Keratinocyte (primary cell): ENCODE data around the gene ABCA4. TPM values are rescaled to one million over a fixed set of nuclear protein-coding genes. Genes with fewer than 3 reads are reported as not detected.

Source experiments
- DNase-seq: peaks from one replicate; pipeline ENCODE4 v3.0.0-alpha.2; 2011; ENCODE audit warnings: low read depth, missing footprints, low spot score
- FAIRE-seq: peaks from 2 replicates; lab custom pipeline; 2011; peaks lifted over from hg19 to GRCh38; lab: Jason Lieb, UNC
- H2AFZ ChIP-seq: 2 replicates; pipeline ENCODE4 v1.6.0; 2012; ENCODE audit warnings: low read length, control low read depth, inconsistent platforms; ENCODE audit not compliant: control insufficient read depth
- H3K27ac ChIP-seq: 2 replicates; pipeline ENCODE4 v1.5.1; 2011; ENCODE audit warnings: low read length; ENCODE audit not compliant: control insufficient read depth, insufficient read depth
- H3K27me3 ChIP-seq: 3 replicates; pipeline ENCODE4 v1.6.0; 2011; ENCODE audit warnings: low read length; ENCODE audit not compliant: control insufficient read depth, insufficient read depth; ENCODE audit errors: extremely low read depth
- H3K36me3 ChIP-seq, 2 experiments: 2 replicates in 1 of 2; 3 replicates in 1 of 2; pipeline ENCODE4 v1.5.1; 2011; ENCODE audit warnings: low read length in 2 of 2, mild to moderate bottlenecking in 1 of 2; ENCODE audit not compliant: control insufficient read depth in 2 of 2, insufficient read depth in 2 of 2; ENCODE audit errors: extremely low read depth in 1 of 2
- H3K4me1 ChIP-seq: 3 replicates; pipeline ENCODE4 v1.5.1; 2011; ENCODE audit warnings: low read length; ENCODE audit not compliant: control insufficient read depth, insufficient read depth; ENCODE audit errors: extremely low read depth
- H3K4me2 ChIP-seq: 3 replicates; pipeline ENCODE4 v1.6.0; 2011; ENCODE audit warnings: low read depth, low read length; ENCODE audit not compliant: control insufficient read depth, insufficient read depth; ENCODE audit errors: extremely low read depth
- H3K4me3 ChIP-seq, 3 experiments: fragments of 200-600 bp in 1 of 3; sonication (generic) in 1 of 3; 2 replicates in 2 of 3; 3 replicates in 1 of 3; pipeline ENCODE4 v1.5.1; 2011 to 2016; ENCODE audit warnings: low read length in 3 of 3, mild to moderate bottlenecking in 3 of 3, control low read depth in 2 of 3, inconsistent platforms in 1 of 3, low read depth in 1 of 3, mixed read lengths in 1 of 3, mixed run types in 1 of 3, moderate library complexity in 1 of 3; ENCODE audit not compliant: control insufficient read depth in 2 of 3, insufficient read depth in 2 of 3; ENCODE audit errors: extremely low read depth in 1 of 3
- H3K79me2 ChIP-seq: 2 replicates; pipeline ENCODE4 v1.6.0; 2012; ENCODE audit warnings: low read length; ENCODE audit not compliant: control insufficient read depth, insufficient read depth
- H3K9ac ChIP-seq: 3 replicates; pipeline ENCODE4 v1.6.0; 2011; ENCODE audit warnings: low read length; ENCODE audit not compliant: control insufficient read depth, insufficient read depth; ENCODE audit errors: extremely low read depth
- H3K9me1 ChIP-seq: 3 replicates; pipeline ENCODE4 v1.6.0; 2011; ENCODE audit warnings: low read length; ENCODE audit not compliant: control insufficient read depth, insufficient read depth; ENCODE audit errors: extremely low read depth
- H3K9me3 ChIP-seq: 2 replicates; pipeline ENCODE4 v1.5.1; 2012; ENCODE audit warnings: low read depth, low read length; ENCODE audit not compliant: control insufficient read depth
- H4K20me1 ChIP-seq: 3 replicates; pipeline ENCODE4 v1.6.0; 2011; ENCODE audit warnings: low read length; ENCODE audit not compliant: control insufficient read depth, insufficient read depth; ENCODE audit errors: extremely low read depth
- CTCF ChIP-seq, 3 experiments: IDR thresholded peaks in 1 of 3; conservative IDR thresholded peaks in 1 of 3; optimal IDR thresholded peaks in 1 of 3; 2 replicates in 2 of 3; 3 replicates in 1 of 3; pipeline versions ENCODE3 to v1.5.1; 2011; ENCODE audit warnings: low read length in 3 of 3, mild to moderate bottlenecking in 3 of 3, moderate library complexity in 2 of 3, control low read depth in 1 of 3, inconsistent platforms in 1 of 3; ENCODE audit not compliant: insufficient read depth in 2 of 3; ENCODE audit errors: extremely low read depth in 1 of 3
- EZH2 ChIP-seq: IDR thresholded peaks from one replicate; pipeline ENCODE4 v1.6.1; 2012; ENCODE audit warnings: inconsistent platforms, mild to moderate bottlenecking, low read length, moderate library complexity
- dilution Hi-C: fragments of 300-500 bp; cut with MboI; formaldehyde crosslinking; loops from one replicate; pipeline ENCODE4 v1.7.0; 2020; ENCODE audit warnings: low sequenced_read_pairs; ENCODE audit not compliant: extremely low pct_ligation_motif_present
- polyA plus RNA-seq, 5 experiments: library from polyadenylated mRNA; depleted of rRNA in 3 of 5; stranded (reverse) in 3 of 5; stranded (forward) in 1 of 5; unstranded in 1 of 5; fragments of >200 nt; gene quantifications; 1 replicate in 1 of 5; 2 replicates in 3 of 5; 3 replicates in 1 of 5; pipeline versions ENCODE4 v1.2.1 to v1.2.3, GENCODE V29; 2011 to 2012; ENCODE audit warnings: missing spikeins in 2 of 5, low read depth in 1 of 5, low replicate concordance in 1 of 5

Gene ABCA4
- polyA plus RNA-seq, 1 donor (not counting 4 experiments of a cell fraction or from before 2014, with no cell fraction given): 0.04 TPM

GRCh38 chr1:94079989-94080388, 41.0 kb downstream of the ABCA4 start:
- no peak overlapping the region for H3K9ac ChIP-seq
- H3K9me3 ChIP-seq: no peaks in the 10 kb centered on the region
- no peak for DNase-seq
- no peak overlapping the region for H3K4me2 ChIP-seq
- H3K4me1 ChIP-seq: peaks cover 19% of the 10 kb centered on the region
- H3K36me3 ChIP-seq: no peaks in the 10 kb centered on the region
- no peak for TF ChIP-seq EZH2
- H3K27ac ChIP-seq: no peak overlapping the region
- no peaks in the 10 kb centered on the region for H3K9me1 ChIP-seq
- no peak for FAIRE-seq
- H2AFZ ChIP-seq: no peak overlapping the region
- no peaks in the 10 kb centered on the region for H3K79me2 ChIP-seq
- no peaks in the 10 kb centered on the region for H3K27me3 ChIP-seq
- dilution Hi-C loops: no loop called here
- H4K20me1 ChIP-seq: no peaks in the 10 kb centered on the region
- H3K4me3 ChIP-seq: no peak overlapping the region

- TF ChIP-seq CTCF (optimal IDR thresholded peaks at IDR 0.05 in 1 of 3, IDR thresholded peaks at IDR 0.05 in 1 of 3, conservative IDR thresholded peaks at IDR 0.05 in 1 of 3; ENCODE audit: extremely low read depth in 1 of 3, insufficient read depth in 2 of 3, low read length in 3 of 3) (no peak), EZH2 (no peak)
- no peak overlapping the region for H3K4me2 ChIP-seq
- no peaks in the 10 kb centered on the region for H3K9me3 ChIP-seq
- no peak overlapping the region for H3K9ac ChIP-seq
- FAIRE-seq: no peak
- H3K79me2 ChIP-seq: no peaks in the 10 kb centered on the region
- no peaks in the 10 kb centered on the region for H3K9me1 ChIP-seq
- no peaks in the 10 kb centered on the region for H3K27me3 ChIP-seq
- no peak overlapping the region for H3K27ac ChIP-seq
- no peak for DNase-seq
- H3K4me3 ChIP-seq: no peak overlapping the region
- H4K20me1 ChIP-seq: no peaks in the 10 kb centered on the region
- H2AFZ ChIP-seq: no peak overlapping the region
- peaks cover 14% of the 10 kb centered on the region for H3K4me1 ChIP-seq
- dilution Hi-C loops: no loop called here
- no peaks in the 10 kb centered on the region for H3K36me3 ChIP-seq
Observed at GRCh38 chr1:94079080-94079940, 41.6 kb downstream of the ABCA4 start.
